OCI-LY1 (cell line): Measurements from ENCODE around the gene ZNF189.

Source experiments
- H2AFZ ChIP-seq: fragments of 200-600 bp; sonication (generic), shearing (Covaris generic); 2 replicates; pipeline ENCODE4 v1.6.0; 2014; ENCODE audit warnings: antibody characterized with exemption, mild to moderate bottlenecking, low read length
- H3F3A ChIP-seq: fragments of 200-600 bp; sonication (generic), shearing (Covaris generic); 2 replicates; pipeline ENCODE4 v1.6.0; 2014; ENCODE audit warnings: mild to moderate bottlenecking, antibody characterized with exemption, low read length, moderate library complexity; ENCODE audit not compliant: insufficient read depth
- H3K27ac ChIP-seq: fragments of 200-600 bp; sonication (generic); 2 replicates; pipeline ENCODE4 v1.5.1; 2014; ENCODE audit warnings: low read length, mixed run types, mild to moderate bottlenecking, low read depth; ENCODE audit not compliant: poor library complexity, severe bottlenecking
- H3K27me3 ChIP-seq: fragments of 200-600 bp; sonication (generic); 2 replicates; pipeline ENCODE4 v1.6.0; 2014; ENCODE audit warnings: antibody characterized with exemption, mild to moderate bottlenecking, low read length, moderate library complexity; ENCODE audit not compliant: insufficient read depth
- H3K36me3 ChIP-seq: fragments of 200-600 bp; sonication (generic); 2 replicates; pipeline ENCODE4 v1.6.1; 2014; ENCODE audit warnings: mild to moderate bottlenecking, antibody characterized with exemption, low read length, moderate library complexity, mixed read lengths; ENCODE audit not compliant: insufficient read depth
- H3K4me1 ChIP-seq: fragments of 200-600 bp; sonication (generic); 2 replicates; pipeline ENCODE4 v1.5.1; 2014; ENCODE audit warnings: mild to moderate bottlenecking, low read length, moderate library complexity; ENCODE audit not compliant: insufficient read depth, severe bottlenecking
- H3K4me2 ChIP-seq: fragments of 200-600 bp; sonication (generic), shearing (Covaris generic); 2 replicates; pipeline ENCODE4 v1.6.1; 2014; ENCODE audit warnings: low read length
- H3K4me3 ChIP-seq: fragments of 200-600 bp; sonication (generic); 2 replicates; pipeline ENCODE4 v1.5.1; 2014; ENCODE audit warnings: low read length, low read depth, mild to moderate bottlenecking, mixed read lengths; ENCODE audit not compliant: poor library complexity, severe bottlenecking
- H3K79me2 ChIP-seq: fragments of 200-600 bp; shearing (Covaris generic); 2 replicates; pipeline ENCODE4 v1.6.1; 2016; ENCODE audit warnings: mixed run types, low read length, mixed read lengths; ENCODE audit not compliant: insufficient read depth
- H3K9ac ChIP-seq: fragments of 200-600 bp; sonication (generic), shearing (Covaris generic); 2 replicates; pipeline ENCODE4 v1.6.1; 2014; ENCODE audit warnings: mild to moderate bottlenecking, low read length, mixed read lengths
- H3K9me2 ChIP-seq: fragments of 200-600 bp; sonication (generic), shearing (Covaris generic); 2 replicates; pipeline ENCODE4 v1.6.1; 2014; ENCODE audit warnings: low read depth, mild to moderate bottlenecking, low read length, mixed read lengths
- H3K9me3 ChIP-seq: fragments of 200-600 bp; shearing (Covaris generic); 2 replicates; pipeline ENCODE4 v1.6.1; 2014; ENCODE audit warnings: low read length, mixed read lengths
- H4K20me1 ChIP-seq: fragments of 200-600 bp; sonication (generic), shearing (Covaris generic); 2 replicates; pipeline ENCODE4 v1.6.0; 2016; ENCODE audit warnings: mild to moderate bottlenecking, low read length; ENCODE audit not compliant: insufficient read depth
- EZH2 ChIP-seq: fragments of 200-600 bp; sonication (generic), shearing (Covaris generic); IDR thresholded peaks from 2 replicates; pipeline ENCODE4 v1.8.0; 2017; ENCODE audit warnings: borderline replicate concordance, mixed run types, mild to moderate bottlenecking, antibody characterized with exemption, low read length, moderate library complexity, mixed read lengths
- TF ChIP-seq, protein P1 (sequence below): fragments of 200-600 bp; sonication (generic), shearing (Covaris generic); IDR thresholded peaks from 2 replicates; pipeline ENCODE4 v1.5.1; 2017; ENCODE audit warnings: mild to moderate bottlenecking, antibody characterized with exemption, low read length, moderate library complexity, mixed read lengths

The ZNF189 gene

DNA sequence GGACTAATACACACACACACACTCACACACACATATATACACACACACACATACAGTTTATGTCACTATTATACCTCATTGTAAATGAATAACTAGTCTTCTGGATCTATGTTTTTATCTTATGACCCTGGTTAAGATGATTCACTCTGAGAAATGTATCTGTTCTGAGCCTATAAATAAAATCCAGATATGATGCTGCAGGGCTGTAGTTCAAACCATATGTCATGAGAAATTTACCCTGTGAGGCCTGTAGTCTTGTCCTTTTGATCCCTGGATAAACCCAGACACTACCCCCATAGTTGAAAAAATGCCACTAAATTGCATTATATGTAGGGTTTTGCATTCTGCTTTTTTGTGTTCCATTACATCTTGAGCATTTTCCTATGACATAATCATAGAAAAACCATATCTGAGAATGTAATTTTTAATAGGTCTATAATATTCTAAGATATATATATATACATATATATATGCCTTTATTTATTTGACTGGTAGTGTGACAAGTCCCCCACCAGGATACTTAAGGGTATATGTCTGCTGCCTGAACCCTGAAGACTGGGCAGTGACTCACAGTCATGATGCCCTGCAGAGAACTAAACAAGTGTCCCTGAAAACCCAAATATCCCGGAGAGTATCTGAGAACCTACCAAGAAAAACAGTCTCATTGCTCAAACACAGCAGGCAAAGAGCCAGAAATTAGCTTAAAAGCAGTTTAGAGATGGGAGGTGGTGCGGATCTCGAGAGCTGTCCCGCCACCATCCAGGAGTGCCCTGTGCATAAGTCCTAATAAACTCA lies 55.3 kb downstream of the ZNF189 start:
- H3K4me1 ChIP-seq: no peaks in the 10 kb centered on the region

DNA sequence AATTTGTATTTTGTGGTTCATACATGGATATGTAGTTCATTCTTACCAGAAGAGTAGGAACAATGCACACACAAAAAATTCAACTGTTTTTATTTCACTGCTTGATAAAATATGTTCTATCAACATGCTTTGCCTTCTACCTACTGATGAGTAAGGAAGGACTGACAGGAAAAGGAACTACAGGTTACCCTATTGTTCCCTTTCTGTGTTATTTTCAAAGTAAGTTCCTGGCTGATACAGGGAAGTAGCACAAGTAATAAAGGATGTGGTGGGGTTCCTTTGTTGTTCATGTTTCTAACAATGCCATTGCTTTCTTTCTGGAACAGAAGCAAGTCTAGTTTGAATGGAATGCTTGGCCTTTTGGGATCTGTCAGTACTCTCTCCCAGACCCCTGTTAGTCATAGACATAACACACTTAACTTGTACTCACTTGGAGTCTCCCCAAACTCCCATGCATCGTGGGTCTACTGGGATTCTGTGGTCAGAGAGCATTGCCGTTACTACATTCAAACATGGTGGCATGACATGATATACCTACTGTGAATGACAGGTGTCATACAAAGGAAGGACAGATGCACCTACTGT lies 57.1 kb downstream of the ZNF189 start:
- Histone ChIP-seq H3K9ac (no peak overlapping the region), H3F3A (no peaks in the 10 kb centered on the region), H3K9me2 (no peaks in the 10 kb centered on the region), H3K27me3 (no peaks in the 10 kb centered on the region; the same call in 1 of the 2 replicates), H3K4me3 (no peak overlapping the region), H4K20me1 (no peaks in the 10 kb centered on the region), H3K36me3 (no peaks in the 10 kb centered on the region), H3K9me3 (no peaks in the 10 kb centered on the region), H3K4me2 (no peak overlapping the region), H3K27ac (no peak overlapping the region), H2AFZ (no peak overlapping the region), H3K4me1 (no peaks in the 10 kb centered on the region), H3K79me2 (no peaks in the 10 kb centered on the region)
- no peak for TF ChIP-seq EZH2

More for the DNA sequence above, 55.3 kb downstream of the ZNF189 start:
- Histone ChIP-seq H3K27me3 (no peaks in the 10 kb centered on the region; the same call in 1 of the 2 replicates), H3K9me3 (no peaks in the 10 kb centered on the region), H3F3A (no peaks in the 10 kb centered on the region), H3K9me2 (no peaks in the 10 kb centered on the region), H3K4me2 (no peak overlapping the region), H3K4me3 (no peak overlapping the region), H3K27ac (no peak overlapping the region), H2AFZ (no peak overlapping the region), H3K9ac (no peak overlapping the region), H3K79me2 (no peaks in the 10 kb centered on the region), H3K36me3 (no peaks in the 10 kb centered on the region), H4K20me1 (no peaks in the 10 kb centered on the region)
- TF ChIP-seq, protein P1, sequence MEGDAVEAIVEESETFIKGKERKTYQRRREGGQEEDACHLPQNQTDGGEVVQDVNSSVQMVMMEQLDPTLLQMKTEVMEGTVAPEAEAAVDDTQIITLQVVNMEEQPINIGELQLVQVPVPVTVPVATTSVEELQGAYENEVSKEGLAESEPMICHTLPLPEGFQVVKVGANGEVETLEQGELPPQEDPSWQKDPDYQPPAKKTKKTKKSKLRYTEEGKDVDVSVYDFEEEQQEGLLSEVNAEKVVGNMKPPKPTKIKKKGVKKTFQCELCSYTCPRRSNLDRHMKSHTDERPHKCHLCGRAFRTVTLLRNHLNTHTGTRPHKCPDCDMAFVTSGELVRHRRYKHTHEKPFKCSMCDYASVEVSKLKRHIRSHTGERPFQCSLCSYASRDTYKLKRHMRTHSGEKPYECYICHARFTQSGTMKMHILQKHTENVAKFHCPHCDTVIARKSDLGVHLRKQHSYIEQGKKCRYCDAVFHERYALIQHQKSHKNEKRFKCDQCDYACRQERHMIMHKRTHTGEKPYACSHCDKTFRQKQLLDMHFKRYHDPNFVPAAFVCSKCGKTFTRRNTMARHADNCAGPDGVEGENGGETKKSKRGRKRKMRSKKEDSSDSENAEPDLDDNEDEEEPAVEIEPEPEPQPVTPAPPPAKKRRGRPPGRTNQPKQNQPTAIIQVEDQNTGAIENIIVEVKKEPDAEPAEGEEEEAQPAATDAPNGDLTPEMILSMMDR: no peak
- TF ChIP-seq EZH2: no peak

DNA sequence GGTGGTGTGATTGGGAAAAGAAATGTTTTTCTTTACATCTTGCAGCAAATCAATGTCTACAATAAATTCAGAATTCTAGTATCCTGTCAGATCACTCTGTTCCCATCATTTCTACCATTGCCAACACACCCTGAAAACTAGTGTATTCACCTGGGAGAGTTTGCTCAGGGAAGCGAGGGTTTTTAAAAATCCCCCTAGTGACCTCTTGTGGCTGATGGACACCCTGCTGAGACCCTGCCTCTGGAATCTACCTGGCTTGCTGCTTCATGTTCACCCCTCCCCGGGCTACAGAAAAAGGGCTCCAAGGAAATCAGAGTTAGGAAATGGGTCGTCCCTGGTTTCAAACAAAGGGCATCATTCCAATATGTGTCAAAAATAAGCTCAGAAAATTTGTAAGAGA lies 58.4 kb downstream of the ZNF189 start:
- Histone ChIP-seq H3K36me3 (no peaks in the 10 kb centered on the region), H3K9me2 (no peaks in the 10 kb centered on the region), H3K4me3 (no peak overlapping the region), H3K4me2 (no peak overlapping the region), H3K9me3 (no peaks in the 10 kb centered on the region), H3K79me2 (no peaks in the 10 kb centered on the region), H4K20me1 (no peaks in the 10 kb centered on the region), H3F3A (no peaks in the 10 kb centered on the region), H3K27me3 (no peaks in the 10 kb centered on the region), H3K4me1 (no peaks in the 10 kb centered on the region), H3K27ac (no peak overlapping the region), H3K9ac (no peak overlapping the region), H2AFZ (no peak overlapping the region)
- TF ChIP-seq, protein P1: peak; percentile 9; the same call in 1 of the 2 replicates
- no peak for TF ChIP-seq EZH2
